GM18505 (cell line): Measurements from ENCODE around the gene MAP2.
"Not testable (repeated sequence)": the region's sequence is repeated elsewhere in the genome, so short reads cannot be mapped to it uniquely, and the experiment has no call there.

Experiments
- ATAC-seq: cut with Tn5 transposase; IDR thresholded peaks from one replicate; pipeline ENCODE4 v1.9.1; 2021; ENCODE audit not compliant: unreplicated experiment
- POLR2A ChIP-seq: IDR thresholded peaks from 4 replicates; pipeline ENCODE4 v1.6.1; 2011; ENCODE audit warnings: borderline replicate concordance; ENCODE audit not compliant: insufficient read depth, insufficient read length; ENCODE audit errors: extremely low read depth

The MAP2 gene

DNA sequence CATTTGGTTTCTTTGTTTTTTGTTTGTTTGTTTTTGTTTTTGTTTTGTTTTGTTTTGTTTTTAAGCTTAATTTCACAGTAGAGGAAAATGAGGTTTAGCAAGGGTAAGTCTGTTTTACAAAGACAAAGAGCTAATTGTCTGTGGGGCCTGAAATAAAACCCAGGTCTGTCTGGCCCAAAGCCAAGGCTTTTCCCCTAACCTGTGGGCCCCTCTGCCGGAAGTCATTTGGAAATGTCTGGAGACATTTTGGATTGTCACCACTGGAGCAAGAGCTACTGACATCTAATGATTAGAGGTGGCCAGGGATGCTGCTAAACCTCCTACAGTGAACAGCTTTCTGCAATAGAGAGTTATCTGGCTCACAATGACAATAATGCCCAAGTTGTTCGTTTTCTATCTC is 167.2 kb downstream of the MAP2 start:
- no peak for ATAC-seq
- TF ChIP-seq POLR2A = no peak

DNA sequence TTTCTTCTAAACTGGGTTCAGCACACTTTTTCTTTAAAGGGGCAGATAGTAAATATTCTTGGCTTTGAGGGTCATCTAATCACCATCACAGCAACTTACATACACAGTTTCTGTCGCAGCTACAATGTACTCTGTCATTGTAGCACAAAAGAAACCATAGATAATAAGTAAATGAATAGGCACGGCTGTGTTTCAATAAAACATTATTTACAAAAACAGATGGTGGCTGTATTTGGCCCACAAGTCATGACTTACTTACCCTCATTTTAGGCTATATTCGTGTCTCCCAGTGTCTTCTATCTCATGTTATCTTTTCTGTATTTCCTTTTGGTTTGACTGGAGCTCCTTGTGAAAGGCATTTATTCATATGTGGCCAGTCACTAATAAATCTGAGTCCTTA is 168.3 kb downstream of the MAP2 start:
- no peak for ATAC-seq
- TF ChIP-seq POLR2A = no peak

DNA sequence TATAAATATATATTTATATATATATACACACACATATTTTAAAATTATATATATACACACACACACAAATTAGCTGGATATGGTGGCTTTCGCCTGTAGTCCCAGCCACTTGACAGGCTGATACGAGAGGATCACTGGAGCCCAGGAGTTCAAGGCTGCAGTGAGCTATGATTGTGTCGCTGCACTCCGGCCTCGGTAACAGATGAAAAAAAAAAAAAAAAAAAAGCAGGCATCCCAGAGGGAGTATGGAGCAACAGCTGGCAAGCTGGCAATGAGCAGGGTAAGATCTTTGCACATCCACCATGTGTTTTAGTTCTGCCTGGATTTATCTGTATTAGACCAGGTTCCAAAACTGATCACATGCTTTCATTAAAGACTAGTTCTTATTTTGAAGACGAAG is 170.1 kb downstream of the MAP2 start:
- TF ChIP-seq POLR2A = no peak
- no peak for ATAC-seq

DNA sequence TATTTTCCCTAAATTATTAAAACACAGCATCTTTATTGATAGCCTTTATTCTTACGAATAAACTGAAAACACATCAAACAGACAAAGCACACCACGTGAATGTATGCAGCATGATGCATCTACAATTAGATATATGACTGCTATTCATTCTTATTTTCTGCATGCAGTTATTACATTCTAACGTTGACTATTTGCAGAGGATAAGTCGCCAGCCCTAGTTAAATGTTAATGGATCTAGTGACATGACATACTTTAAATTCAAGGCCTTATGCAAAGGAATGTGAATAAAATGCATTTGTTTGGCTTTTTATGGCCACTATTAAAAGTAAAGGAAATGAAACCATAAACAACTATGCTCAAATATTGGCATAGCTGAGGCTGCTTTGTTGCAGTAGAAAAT is 172.4 kb downstream of the MAP2 start:
- no peak for ATAC-seq
- no peak for TF ChIP-seq POLR2A

DNA sequence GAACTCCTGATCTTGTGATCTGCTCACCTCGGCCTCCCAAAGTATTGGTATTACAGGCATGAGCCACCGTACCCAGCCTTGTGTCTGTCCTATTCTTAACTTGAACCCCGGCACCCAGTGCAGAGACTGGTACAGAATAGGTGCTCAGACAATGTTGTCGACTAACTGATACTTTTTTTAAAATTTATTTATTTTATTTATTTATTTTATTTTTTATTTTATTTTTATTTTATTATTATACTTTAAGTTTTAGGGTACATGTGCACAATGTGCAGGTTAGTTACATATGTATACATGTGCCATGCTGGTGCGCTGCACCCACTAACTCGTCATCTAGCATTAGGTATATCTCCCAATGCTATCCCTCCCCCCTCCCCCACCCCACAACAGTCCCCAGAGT is 174.4 kb downstream of the MAP2 start:
- ATAC-seq = not testable (repeated sequence)

DNA sequence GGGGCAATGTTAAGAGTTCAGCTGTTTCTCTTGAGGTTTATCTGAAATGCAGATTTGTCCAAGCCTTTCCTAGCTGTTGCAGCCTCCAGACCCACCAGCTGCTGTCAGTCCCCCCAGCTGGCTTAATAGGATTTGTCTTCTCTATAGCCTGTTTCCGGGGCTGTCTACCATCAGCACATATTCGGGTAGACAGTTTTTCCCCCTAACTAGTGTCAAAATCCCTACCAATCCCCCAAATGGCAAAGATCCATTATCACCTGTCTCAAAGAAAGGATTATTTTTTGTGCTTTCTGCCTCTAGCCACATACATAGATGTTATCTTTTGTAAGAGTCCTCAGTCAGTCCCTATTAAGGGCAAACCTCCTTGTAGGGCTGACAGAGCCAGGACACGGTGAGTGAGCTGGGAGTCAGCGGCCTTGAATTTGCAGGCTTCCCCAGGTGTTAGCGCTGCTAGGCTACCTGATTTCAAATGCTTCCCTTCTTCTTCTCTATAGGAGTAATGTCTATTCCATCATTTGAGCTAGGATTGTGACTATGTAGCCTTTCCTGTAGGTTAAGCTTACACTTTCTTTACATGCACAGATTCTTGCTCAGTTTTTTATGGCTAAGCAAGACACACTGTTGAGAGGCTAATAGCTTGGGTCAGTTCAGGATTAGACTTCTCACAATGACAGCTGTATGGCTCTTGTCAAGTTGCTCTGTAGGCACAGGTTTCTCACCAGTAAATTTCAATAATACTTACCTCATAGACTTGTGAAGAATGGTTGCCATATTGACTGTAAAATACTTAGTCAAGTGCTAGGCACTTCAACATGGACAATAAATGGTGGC is 176.7 kb downstream of the MAP2 start:
- no peak for ATAC-seq
- TF ChIP-seq POLR2A = no peak

DNA sequence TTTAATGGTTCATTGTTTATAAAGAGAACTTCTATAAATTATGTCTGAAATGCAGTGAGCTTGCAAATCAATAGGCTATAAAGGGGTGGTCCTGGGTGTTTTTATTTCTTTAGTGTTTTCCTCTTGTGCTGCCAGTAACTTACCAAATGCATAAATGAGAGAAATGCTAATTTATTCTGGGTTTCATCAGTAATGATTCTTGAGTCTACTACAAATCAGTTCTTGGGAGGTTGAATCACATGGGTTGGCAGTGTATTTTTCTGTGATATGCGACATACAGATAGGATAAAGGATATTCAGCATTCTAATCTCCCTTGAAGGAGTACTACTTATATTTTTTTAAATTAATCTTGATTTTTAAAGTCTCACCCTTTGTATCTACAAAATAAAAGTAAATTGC is 177.7 kb downstream of the MAP2 start:
- no peak for TF ChIP-seq POLR2A
- ATAC-seq = no peak

DNA sequence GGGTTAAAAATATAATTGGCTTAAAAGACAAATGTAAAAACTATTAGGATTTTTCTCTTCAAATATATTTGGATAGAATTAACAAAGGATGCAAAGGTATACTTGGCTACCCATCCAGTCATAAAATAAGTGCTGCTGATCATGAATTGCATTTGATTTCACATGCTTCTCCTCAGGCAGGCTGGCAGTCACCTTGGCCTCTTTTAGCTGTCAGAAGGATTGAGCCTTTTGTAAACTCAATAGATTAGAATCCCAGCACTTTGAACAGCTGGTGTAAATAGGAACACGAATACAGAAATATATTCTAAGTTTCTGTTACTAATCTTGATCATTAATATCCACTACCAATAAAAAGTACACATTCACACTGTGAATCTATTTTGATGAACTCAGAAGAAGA is 178.4 kb downstream of the MAP2 start:
- ATAC-seq = no peak
- TF ChIP-seq POLR2A = no peak

DNA sequence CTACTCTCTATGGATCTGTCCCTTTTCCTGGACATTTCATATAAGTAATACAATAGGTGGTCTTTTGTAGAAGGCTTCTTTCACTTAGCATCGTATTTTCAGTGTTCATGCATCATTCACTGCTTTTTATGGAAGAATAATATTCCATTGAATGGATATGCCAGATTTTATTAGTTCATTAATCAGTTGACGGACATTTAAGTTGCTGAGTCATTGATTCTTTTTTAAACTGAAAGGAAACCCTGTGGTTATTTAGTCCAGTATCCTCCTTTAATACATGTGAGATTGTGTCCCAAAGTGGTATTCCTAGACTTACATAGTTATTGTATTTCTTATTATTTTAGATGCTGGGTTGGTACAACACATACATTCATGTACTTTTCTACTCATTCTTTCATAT is 185.7 kb downstream of the MAP2 start:
- no peak for TF ChIP-seq POLR2A
- ATAC-seq = no peak

DNA sequence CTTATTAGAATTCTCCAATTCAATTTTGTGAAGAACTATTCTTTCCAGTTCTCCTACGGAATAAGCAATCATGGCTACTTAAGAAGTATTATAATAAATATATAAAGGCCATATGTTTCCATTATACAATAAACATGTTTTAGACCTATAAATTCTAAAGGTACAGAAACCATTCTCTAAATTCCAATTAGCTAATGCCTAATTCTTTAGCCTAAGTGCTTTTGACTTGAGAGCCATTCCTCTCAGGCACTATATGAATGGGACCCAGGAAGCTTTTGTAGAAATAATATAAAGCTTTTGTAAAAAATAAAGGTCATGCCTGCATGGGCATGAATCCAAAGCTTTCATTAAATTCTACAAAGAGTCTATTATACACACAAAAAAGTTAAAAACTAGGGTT is 186.8 kb downstream of the MAP2 start:
- no peak for ATAC-seq
- no peak for TF ChIP-seq POLR2A

DNA sequence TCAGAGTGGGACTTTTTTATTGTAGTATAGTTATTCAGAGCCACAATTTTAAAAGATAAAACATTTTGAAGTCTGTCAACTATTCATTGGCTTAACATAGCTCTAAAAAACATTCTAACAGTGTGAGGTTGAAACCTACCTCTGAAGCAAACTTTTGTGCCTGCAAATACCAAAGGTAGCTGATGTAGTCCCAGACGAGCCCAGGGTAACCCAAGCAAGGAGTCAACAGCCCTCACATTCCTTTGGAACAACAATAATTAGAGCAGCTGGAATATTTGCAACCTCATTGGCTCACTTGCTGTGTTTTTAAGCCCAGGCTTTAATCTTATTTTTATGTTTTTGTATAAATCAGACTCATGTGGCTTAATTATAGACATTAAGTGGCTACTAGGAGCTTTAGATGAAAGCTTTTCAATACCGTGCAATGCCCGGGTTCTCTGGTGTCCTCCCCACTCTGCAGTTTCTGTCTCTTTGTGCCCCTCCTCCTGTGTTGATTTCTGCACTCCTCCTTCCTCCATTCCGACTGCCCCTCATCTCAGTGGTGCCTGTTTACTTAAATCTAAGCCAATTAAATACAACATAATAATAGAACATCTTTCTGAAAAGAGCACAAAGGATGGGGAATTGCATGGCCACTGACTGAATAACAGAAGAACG is 189.9 kb downstream of the MAP2 start:
- TF ChIP-seq POLR2A = no peak
- ATAC-seq = no peak

DNA sequence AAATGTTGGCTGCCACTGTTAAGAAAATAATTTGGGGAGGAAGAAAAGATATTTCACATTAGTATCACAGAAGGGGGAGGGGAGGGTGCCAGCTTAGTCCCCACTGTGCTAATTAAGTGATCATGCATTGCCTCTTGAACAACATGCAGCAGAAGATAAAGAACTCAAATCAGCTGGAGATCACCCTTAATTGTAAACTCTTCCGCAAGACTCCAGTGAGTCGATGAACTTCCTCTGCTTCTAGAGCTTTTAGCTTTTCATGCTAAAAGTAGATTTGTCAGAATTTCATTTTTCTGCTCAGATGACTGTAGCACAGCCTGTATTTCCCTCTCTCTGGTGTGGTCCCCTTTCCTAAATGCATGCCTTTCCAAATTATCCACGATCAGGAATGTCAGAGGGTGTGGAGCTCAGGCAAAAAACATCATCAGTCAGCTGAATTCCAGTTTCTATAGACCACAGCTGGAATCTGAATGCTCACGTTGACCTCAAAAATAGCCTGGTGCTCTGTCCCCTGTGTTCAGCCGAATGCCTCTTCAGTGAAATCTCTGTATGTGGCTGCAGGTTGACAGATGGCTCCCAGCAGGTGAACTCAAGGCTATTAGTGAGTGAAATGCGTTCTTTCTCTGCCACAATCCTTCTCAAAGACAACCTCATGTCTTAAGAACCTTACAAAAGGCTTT is 191.0 kb downstream of the MAP2 start:
- TF ChIP-seq POLR2A = no peak
- ATAC-seq = no peak

DNA sequence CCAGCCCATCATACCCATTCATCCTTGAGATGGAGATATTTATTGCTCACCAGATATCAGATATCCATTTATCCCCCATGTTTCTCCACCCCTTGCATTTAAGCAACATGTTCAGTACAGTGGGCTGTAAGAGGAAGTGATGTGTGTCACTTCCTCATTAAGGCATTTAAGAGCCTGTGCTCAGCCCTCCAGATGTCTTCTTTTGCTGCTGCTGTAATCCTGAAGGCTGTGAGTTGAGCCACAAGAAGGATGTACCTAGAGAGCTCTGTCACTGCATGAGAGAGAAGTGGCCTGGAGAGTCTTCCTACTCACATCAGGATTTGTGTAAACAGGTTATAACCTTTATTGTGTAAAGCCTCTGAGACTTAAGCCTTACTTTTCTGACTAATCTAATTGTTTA is 195.9 kb downstream of the MAP2 start:
- peak; percentile 92 for ATAC-seq

More for the DNA sequence above, 195.9 kb downstream of the MAP2 start:
- no peak for TF ChIP-seq POLR2A
